ENCODE measurements around the gene SGPP1. TPM values are rescaled to one million over a fixed set of nuclear protein-coding genes. Genes with fewer than 3 reads are reported as not detected.

SGPP1 gene
- total RNA-seq, 1 experiment from 2014 or later, result 19.3 TPM

GRCh38 chr14:63725786-63726460 lies 1.9 kb downstream of the SGPP1 start:
- POLR2A ChIA-PET (ENCODE audit: unreplicated experiment), result interaction anchor here (0.6 to 1.6 kb wide), 3 partner anchors 83 to 1572 kb away, joined by 4 to 31 read pairs (median 5); partner anchors contain the start of gene WDR89
- no TSS peak for BruUV-seq (replicated peaks)
- Histone ChIP-seq H3K79me2 (ENCODE audit: low read length) (peaks cover 45% of the 10 kb centered on the region), H4K20me1 (ENCODE audit: low read length) (0 out of 2 replicates have a peak, but pooled peaks cover 7% of the 10 kb centered on the region), H2AFZ (ENCODE audit: low read length) (peak overlapping the region; percentile 58; the same call in 1 of the 2 replicates), H3K9me3 (ENCODE audit: low read length) (no peaks in the 10 kb centered on the region), H3K9ac (ENCODE audit: low read length) (peak overlapping the region; percentile 85; the same call in 1 of the 2 replicates), H3K27ac (ENCODE audit: low read length) (no peak overlapping the region), H3K4me3 (ENCODE audit: low read length) (peak overlapping the region; percentile 84), H3K36me3 (ENCODE audit: low read depth, low read length) (no peaks in the 10 kb centered on the region), H3F3A (ENCODE audit: low read length, unreplicated experiment) (no peaks in the 10 kb centered on the region), H3K27me3 (ENCODE audit: low read length) (no peaks in the 10 kb centered on the region), H3K4me1 (ENCODE audit: insufficient read depth, low read length) (peaks cover 20% of the 10 kb centered on the region), H3K9me2 (replicated peaks; ENCODE audit: low read length) (no peaks in the 10 kb centered on the region), H3K4me2 (ENCODE audit: low read length) (peak overlapping the region; percentile 83)
- no peak for DNase-seq
- no peak for ATAC-seq
- intact Hi-C loops (cut with micrococcal nuclease), result loop anchor here (2.0 kb wide), 1 partner anchor 93 kb away; no protein-coding TSS in a partner anchor
- CTCF ChIA-PET, result interaction anchor here (0.6 to 2.0 kb wide), 4 partner anchors 44 to 476 kb away, joined by 3 to 9 read pairs (median 4); no protein-coding TSS in a partner anchor
- TF ChIP-seq EZH2phosphoT487 (IDR thresholded peaks at IDR 0.05; ENCODE audit: borderline replicate concordance, low read length), result no peak
- TF ChIP-seq EZH2 (IDR thresholded peaks at IDR 0.05; ENCODE audit: low read length, unreplicated experiment), result no peak
- no peak for TF ChIP-seq CTCF (conservative IDR thresholded peaks at IDR 0.05; ENCODE audit: low read depth, low read length)

DNA sequence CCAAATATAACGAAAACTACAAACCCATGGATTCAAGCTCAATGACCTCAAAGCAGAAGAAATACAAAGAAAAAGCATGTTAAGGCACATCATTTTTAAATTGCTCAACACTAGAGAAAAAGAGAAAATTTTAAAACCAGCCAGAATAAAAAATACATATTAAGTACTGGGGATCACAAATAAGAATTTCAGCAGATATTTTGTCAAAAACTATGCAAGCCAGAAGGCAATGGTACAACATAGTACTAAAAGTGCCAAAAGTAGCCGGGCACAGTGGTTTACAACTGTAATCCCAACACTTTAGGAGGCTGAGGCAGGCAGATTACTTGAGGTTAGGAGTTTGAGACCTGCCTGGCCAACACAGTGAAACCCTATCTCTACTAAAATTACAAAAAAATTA lies 10.2 kb downstream of the SGPP1 start:
- DNase-seq (peak; percentile 23), ATAC-seq (no peak)
- no peak for TF ChIP-seq CTCF (conservative IDR thresholded peaks at IDR 0.05; ENCODE audit: low read depth, low read length)
- no peak for TF ChIP-seq EZH2phosphoT487 (IDR thresholded peaks at IDR 0.05; ENCODE audit: borderline replicate concordance, low read length)
- TF ChIP-seq EZH2 (IDR thresholded peaks at IDR 0.05; ENCODE audit: low read length, unreplicated experiment), result no peak
- Histone ChIP-seq H2AFZ (ENCODE audit: low read length) (no peak overlapping the region), H3K9me2 (replicated peaks; ENCODE audit: low read length) (no peaks in the 10 kb centered on the region), H3K4me3 (ENCODE audit: low read length) (no peak overlapping the region), H3K79me2 (ENCODE audit: low read length) (no peaks in the 10 kb centered on the region; the same call in 1 of the 2 replicates), H3K27me3 (ENCODE audit: low read length) (no peaks in the 10 kb centered on the region), H3K9ac (ENCODE audit: low read length) (no peak overlapping the region), H3F3A (ENCODE audit: low read length, unreplicated experiment) (no peaks in the 10 kb centered on the region), H3K4me2 (ENCODE audit: low read length) (no peak overlapping the region), H3K4me1 (ENCODE audit: insufficient read depth, low read length) (peaks cover 15% of the 10 kb centered on the region), H3K36me3 (ENCODE audit: low read depth, low read length) (peaks cover 20% of the 10 kb centered on the region), H4K20me1 (ENCODE audit: low read length) (peaks cover 5% of the 10 kb centered on the region; the same call in 1 of the 2 replicates), H3K27ac (ENCODE audit: low read length) (no peak overlapping the region), H3K9me3 (ENCODE audit: low read length) (0 out of 2 replicates have a peak, but pooled peaks cover 6% of the 10 kb centered on the region)
- BruUV-seq (replicated peaks), result no TSS peak
- intact Hi-C loops (cut with micrococcal nuclease), result no loop called here
- POLR2A ChIA-PET (ENCODE audit: unreplicated experiment), result interaction anchor here (0.6 kb wide), 1 partner anchor 15 kb away, joined by 3 read pairs; no protein-coding TSS in a partner anchor
- CTCF ChIA-PET, result no interaction called here

DNA sequence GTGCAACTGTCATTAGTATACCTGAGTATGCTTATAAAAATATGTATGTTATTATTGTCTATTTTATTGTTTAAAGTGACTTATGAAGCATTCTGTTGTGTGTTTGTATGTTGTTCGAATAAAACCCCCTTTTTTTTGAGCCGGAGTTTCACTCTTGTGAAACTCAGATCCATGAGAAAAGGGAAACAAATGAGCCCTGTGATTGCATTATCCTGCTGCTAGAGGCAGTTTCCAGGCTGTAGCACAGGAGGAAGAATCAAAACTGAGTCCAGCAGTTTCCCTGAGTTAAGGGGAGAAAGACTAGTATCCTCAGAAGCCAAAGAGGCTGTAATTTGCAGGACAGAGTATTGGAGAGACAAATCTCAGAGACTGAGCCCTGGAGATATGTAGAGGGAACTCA lies 12.5 kb downstream of the SGPP1 start:
- intact Hi-C loops (cut with micrococcal nuclease), result no loop called here
- Histone ChIP-seq H3F3A (ENCODE audit: low read length, unreplicated experiment) (no peaks in the 10 kb centered on the region), H3K9me2 (replicated peaks; ENCODE audit: low read length) (no peaks in the 10 kb centered on the region), H3K4me2 (ENCODE audit: low read length) (no peak overlapping the region), H3K27me3 (ENCODE audit: low read length) (no peaks in the 10 kb centered on the region), H3K9me3 (ENCODE audit: low read length) (0 out of 2 replicates have a peak, but pooled peaks cover 6% of the 10 kb centered on the region), H3K4me3 (ENCODE audit: low read length) (no peak overlapping the region), H3K36me3 (ENCODE audit: low read depth, low read length) (peaks cover 20% of the 10 kb centered on the region), H3K4me1 (ENCODE audit: insufficient read depth, low read length) (peaks cover 15% of the 10 kb centered on the region), H3K9ac (ENCODE audit: low read length) (no peak overlapping the region), H3K79me2 (ENCODE audit: low read length) (peaks cover 11% of the 10 kb centered on the region), H4K20me1 (ENCODE audit: low read length) (peaks cover 8% of the 10 kb centered on the region; the same call in 1 of the 2 replicates), H3K27ac (ENCODE audit: low read length) (no peak overlapping the region), H2AFZ (ENCODE audit: low read length) (no peak overlapping the region)
- ChIA-PET POLR2A (ENCODE audit: unreplicated experiment) (no interaction called here), CTCF (no interaction called here)
- DNase-seq (no peak), ATAC-seq (no peak)
- TF ChIP-seq EZH2 (IDR thresholded peaks at IDR 0.05; ENCODE audit: low read length, unreplicated experiment) (no peak), EZH2phosphoT487 (IDR thresholded peaks at IDR 0.05; ENCODE audit: borderline replicate concordance, low read length) (no peak), CTCF (conservative IDR thresholded peaks at IDR 0.05; ENCODE audit: low read depth, low read length) (no peak)
- no TSS peak for BruUV-seq (replicated peaks)
